Measurements from ENCODE around the gene MRFAP1L1.

MRFAP1L1 gene

DNA sequence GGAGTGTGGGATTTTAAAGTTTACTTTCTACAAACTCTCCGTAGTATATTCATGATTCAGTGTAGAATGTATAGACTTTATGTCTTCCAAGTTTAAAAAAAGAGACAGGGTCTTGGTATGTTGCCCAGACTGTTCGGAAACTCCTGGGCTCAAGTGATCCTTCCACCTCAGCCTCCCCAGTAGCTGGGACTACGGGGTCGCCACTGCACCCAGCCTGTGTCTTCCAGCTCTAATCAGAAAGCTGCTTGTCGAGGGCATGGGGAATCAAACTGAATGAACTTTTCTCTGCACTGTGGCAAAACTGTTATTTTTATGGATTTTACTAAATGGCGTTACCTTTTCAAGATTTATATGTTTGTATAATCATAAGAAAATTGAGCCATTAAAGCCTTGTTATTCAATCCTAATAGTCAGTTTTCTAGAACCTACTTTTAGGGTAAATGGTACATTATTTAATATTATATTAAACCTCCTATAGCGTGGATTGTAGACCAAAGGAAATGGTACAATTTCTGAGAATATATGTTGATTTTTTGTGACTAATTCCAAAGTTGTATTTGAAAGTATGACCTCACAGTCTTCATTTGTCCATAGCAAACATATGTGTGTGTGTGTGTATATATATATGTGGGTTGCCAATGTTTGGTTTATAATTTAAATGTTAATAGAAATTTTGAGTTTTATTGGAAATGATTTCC, 7.4 kb upstream of the MRFAP1L1 start:
- in situ Hi-C loops (cut with MboI; ENCODE audit: low sequenced_read_pairs), result no loop called here

DNA sequence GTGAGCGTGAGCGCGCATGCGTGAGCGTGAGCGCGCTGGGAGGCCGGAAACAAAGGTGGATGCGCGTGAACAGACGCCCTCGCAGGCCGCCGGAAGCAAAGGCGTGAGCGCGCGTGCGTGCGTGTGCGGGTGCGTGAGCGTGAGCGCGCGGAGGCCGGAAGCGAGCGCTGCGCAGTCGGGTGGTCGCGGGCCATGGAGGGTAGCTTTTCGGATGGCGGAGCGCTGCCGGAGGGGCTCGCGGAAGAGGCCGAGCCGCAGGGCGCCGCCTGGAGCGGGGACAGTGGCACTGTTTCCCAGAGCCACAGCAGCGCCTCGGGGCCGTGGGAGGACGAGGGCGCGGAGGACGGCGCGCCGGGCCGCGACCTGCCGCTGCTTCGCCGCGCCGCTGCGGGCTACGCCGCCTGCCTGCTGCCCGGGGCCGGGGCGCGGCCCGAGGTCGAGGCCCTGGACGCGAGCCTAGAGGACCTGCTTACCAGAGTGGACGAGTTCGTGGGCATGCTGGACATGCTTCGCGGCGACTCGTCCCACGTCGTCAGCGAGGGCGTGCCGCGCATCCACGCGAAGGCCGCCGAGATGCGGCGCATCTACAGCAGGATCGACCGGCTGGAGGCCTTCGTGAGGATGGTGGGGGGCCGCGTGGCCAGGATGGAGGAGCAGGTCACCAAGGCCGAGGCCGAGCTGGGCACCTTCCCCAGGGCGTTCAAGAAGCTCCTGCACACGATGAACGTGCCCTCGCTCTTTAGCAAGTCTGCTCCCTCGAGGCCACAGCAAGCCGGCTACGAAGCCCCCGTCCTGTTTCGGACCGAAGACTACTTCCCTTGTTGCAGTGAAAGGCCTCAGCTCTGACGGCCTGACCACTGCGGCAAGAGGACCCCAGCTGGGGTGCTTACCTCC, 6.6 kb upstream of the MRFAP1L1 start, which contains the start of gene BLOC1S4:
TSS of gene BLOC1S4 (plus strand) at position 157 of the 894 bp plus-strand sequence. CDS start at position 193, 36 bp downstream.
- in situ Hi-C loops (cut with MboI; ENCODE audit: low sequenced_read_pairs), result no loop called here

DNA sequence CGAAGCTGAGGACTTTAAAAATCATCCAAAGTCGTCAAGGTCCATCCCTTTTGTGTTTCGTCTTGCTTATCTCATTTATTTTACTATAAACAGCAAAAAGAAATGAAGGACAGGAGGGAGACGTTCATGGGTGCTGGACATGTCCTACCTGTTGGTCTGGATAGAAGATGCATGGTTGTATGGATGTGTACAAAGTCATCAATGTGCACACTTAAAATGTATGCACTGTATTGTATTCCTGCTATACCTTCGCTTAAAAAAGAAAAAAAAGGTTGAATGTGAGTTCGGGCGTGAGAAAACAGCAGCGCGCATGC, 6.0 kb upstream of the MRFAP1L1 start:
- in situ Hi-C loops (cut with MboI; ENCODE audit: low sequenced_read_pairs), result no loop called here

DNA sequence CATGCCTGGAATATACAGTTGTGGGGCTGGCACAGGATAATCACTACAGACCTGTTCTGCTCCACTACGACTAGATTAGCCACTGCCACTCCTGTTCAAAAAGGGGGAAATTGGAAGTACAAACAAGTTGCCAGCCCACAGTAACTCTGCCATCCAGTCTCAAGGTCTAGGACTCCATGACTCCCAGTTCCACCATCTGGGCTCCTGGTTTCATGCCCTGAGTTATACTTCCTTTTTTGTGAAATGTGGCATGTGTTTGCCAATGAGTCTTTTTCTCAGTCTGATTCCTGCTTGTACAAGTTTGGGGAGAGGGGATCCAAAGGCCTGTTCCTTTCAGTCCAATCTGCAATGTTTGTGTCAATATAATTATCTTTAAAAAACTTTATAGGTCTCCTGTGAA, 5.3 kb upstream of the MRFAP1L1 start:
- in situ Hi-C loops (cut with MboI; ENCODE audit: low sequenced_read_pairs), result no loop called here

DNA sequence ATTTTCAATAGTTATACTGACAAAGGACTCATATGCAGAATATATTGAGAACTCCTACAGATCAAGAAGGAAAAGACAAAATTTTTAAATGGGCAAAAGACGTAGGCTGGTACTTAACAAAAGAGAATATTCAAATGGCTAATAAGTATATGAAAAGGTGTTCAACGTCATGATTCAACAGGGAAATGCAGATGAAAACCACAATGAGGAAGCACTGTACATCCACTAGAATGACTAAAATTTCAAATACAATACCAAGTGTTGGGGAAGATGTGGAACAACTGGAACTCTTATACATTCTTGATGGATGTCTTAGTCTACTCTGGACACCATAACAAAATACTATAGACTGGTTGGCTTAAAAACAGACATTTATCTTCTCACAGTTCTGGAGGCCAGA, 1.3 kb upstream of the MRFAP1L1 start:
- in situ Hi-C loops (cut with MboI; ENCODE audit: low sequenced_read_pairs), result no loop called here

DNA sequence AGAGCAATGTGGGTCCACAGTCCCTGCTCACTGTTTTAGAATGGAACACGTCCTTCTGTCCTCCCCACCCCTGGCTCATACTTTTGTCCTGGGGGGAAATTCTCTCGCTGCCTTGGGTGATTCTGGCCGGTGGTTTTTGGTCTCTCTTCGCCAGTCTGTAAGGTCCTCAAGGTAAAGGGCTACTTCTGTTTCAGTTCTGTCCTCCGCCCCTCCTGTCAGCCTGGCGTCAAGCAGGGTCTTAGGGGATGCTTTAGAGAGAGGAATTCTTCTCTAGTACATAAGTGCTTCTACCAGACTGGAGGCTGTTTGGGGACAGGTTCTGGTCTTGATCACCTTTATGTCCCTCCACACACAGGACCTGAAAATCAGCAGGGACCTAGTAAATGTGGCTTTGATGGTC, 617 bp upstream of the MRFAP1L1 start:
- in situ Hi-C loops (cut with MboI; ENCODE audit: low sequenced_read_pairs), result no loop called here

DNA sequence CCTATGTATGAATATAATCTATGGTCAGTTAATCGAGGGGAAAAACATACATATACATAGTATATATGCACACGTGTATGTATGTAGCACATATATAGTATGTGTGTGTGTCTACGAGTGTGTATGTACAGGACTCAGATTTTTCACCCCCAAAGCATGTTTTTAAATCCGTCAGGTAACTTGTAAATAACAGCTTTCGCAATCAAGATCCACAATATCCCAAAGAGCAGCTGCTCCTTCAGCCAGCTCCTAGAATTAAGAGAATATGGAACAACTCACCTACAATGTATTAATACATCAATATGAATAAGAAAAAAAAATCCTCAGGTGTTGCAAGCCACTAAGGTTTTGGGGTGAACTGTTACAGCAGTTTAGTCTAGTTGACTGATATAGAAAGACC, 3.5 kb downstream of the MRFAP1L1 start:
- in situ Hi-C loops (cut with MboI; ENCODE audit: low sequenced_read_pairs), result no loop called here

DNA sequence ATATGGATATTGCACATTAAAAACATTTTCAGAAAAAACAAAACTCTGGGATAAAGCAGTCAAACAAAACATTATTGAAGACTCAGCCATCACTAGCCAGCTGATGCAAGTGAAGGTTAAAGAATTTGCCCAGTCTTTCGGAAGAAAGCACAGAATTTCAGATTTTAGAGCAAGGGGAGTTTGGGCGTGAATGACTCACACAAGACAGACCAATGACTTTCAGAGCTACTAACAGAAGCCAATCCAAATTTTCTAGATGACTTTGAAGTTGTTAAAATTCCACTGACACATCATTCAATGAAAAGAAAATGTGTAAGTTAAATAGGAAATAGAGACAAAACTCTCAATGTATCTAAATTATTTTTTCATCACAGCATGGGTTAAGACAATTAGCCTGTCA, 4.0 kb downstream of the MRFAP1L1 start:
- in situ Hi-C loops (cut with MboI; ENCODE audit: low sequenced_read_pairs), result no loop called here

DNA sequence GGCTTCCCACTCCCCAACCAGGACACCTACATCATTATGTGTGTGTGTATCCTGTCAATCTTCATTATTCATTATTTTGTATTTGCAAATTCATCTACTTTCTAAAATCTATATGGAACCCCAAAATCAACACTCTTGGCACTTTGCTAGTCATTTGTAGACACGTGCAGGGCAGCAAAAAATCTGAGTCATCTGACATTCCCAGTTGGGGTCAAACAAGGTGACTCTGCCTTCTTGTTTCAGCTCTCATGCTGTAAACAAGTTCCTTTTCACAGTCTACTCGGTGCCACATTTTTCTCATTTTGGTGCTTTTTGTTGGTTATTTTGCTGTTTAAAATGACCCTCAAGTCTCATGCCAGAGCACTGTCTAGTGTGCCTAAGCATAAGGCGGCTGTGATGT, 5.9 kb downstream of the MRFAP1L1 start:
- in situ Hi-C loops (cut with MboI; ENCODE audit: low sequenced_read_pairs), result no loop called here

DNA sequence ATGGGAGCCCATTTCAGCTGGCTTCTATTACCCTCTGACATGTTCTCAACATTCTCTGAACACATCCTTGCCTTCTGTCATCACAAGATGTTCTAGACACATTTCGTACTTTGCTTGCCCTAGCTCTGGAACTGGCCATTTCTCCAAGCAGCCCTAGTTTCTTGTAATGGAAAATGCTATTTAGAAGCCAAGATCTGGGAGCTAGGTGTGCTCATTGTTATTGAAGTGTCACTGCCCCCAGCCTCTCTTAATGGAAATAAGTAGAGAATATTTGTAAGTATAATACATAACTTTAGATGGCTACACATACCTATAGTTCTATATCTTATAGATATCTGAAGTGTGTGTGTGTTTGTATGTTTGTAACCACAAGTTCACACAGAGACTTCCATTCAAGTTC, 6.9 kb downstream of the MRFAP1L1 start:
- in situ Hi-C loops (cut with MboI; ENCODE audit: low sequenced_read_pairs), result no loop called here

DNA sequence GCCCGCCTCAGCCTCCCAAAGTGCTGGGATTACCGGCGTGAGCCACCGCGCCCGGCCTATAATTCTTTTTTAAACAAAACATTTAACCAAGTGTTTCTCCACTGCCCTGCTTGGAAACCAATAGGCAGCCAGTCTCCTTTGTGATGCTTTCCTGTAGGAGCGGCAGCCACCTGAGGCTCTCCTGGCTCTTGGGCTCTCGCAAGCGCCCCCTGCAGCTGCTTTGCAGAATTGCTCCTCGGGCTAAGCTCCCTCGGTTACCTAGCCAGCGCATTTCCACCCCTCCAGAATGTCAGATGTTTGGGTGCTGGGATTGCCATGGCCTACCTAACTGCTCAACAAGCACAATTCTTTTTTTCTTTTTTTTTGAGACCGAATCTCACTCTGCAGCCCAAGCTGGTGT, 8.3 kb downstream of the MRFAP1L1 start:
- in situ Hi-C loops (cut with MboI; ENCODE audit: low sequenced_read_pairs), result no loop called here

DNA sequence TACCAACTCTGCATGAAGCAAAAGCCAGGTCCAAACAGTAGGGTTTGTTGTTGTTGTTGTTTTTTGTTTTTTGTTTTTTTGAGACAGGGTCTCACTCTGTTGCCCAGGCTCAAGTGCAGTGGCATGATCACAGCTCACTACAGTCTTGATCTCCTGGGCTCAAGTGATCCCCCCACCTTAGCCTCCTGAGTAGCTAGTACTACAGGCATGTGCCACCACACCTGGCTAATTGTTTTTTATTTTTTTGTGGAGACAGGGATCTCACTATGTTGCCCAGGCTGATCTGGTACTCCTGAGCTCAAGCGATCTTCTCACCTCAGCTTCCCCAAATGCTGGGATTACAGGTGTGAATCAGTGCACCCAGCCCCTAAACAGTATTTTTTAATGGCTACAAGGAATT, 9.8 kb downstream of the MRFAP1L1 start:
- in situ Hi-C loops (cut with MboI; ENCODE audit: low sequenced_read_pairs), result no loop called here

DNA sequence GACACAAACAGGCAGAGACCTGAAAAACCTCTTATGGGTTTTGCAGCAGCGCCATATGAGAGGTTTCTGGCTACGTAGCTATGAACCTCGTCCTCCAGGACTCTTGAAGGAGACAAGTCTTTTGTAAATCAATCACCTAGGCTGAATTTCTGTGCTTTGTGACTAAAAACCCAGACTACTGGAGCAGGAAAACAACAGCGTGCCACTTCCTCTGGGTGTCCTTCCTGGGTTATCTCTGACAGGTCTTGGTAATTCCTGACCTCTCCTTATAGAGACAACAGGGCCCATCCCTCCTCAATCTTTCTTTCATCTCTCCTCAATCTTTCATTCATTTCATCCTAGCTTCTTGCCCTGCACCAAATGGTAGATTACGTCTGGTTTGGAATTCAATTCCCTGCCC, 10.3 kb downstream of the MRFAP1L1 start:
- in situ Hi-C loops (cut with MboI; ENCODE audit: low sequenced_read_pairs), result no loop called here

DNA sequence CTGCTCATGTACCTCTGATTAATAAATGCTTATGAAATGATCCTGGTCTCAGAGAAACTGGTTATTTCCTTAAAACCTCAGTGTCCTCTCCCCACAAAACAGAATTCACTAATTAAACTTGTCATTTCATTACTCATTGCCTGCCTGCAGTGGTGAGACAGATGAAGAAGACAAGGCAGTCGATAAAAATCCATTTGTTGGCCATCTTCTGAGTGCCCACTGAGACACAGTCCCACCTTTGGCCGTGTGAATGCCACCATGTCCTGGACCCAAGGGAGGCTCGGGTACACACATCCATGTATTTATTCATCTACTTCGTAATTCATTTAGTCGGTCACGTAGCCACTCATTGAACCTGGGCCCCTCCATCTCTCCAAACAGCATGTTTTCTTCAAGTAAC, 12.5 kb downstream of the MRFAP1L1 start:
- in situ Hi-C loops (cut with MboI; ENCODE audit: low sequenced_read_pairs), result no loop called here

DNA sequence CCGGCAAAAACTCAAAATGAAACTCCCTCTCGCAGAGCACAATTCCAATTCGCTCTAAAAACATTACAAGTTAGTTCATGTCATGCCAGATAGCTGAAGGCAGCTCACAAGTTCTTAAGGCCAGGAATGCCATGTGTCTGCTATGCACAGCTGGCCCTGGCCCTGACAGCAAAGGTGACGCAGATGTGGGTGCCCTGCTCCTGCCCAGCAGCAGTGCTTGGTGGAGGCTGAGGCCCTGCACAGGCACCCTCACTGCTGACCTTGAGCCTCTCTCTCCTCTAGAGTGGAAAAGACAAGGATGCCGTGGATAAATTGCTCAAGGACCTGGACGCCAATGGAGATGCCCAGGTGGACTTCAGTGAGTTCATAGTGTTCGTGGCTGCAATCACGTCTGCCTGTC, 13.1 kb downstream of the MRFAP1L1 start:
- in situ Hi-C loops (cut with MboI; ENCODE audit: low sequenced_read_pairs), result no loop called here

DNA sequence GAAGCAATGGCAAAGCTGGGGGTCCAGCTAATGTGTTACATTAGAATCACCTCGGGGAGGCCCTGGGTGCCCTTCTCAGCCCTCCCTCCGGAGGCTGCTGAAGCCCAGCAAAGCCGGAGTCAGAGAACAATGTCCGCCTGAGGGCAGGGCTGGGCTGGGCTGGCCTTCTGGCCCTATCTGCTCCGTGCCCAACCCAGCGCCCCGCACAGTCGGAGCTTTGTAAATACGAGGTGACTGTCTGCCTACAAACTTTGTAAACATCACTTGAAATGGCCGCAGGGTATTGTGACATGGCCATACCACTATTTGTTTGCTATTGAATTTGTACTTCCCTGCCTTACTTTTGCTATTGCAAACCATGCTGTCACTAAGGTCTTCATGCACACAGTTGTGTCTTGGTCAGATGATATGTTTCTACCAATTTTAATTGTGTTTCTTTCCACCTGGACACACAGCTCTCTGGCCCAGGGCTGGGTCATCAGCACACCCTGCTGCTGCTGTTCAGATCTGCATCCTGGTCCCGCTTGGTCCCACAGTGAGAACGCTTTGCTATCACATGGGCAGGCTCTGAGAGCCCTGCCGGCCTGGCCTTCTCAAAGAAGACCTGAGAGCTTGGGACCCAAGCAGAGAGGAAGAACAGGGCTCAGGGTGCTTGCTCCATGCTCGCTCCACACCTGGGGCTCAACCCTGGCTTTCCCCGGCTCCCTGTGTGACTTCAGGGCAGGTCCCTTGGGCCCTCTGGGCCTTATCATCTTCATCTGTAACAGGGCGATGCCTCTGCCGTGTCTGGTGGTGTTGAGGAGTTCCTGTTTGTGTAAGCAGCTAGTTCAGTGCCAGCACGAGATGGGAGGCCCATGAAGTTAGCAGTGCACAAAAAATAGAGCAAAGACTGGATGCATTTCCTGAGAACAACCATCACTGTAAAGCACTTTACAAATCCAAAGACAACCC, 13.7 kb downstream of the MRFAP1L1 start:
- in situ Hi-C loops (cut with MboI; ENCODE audit: low sequenced_read_pairs), result no loop called here

DNA sequence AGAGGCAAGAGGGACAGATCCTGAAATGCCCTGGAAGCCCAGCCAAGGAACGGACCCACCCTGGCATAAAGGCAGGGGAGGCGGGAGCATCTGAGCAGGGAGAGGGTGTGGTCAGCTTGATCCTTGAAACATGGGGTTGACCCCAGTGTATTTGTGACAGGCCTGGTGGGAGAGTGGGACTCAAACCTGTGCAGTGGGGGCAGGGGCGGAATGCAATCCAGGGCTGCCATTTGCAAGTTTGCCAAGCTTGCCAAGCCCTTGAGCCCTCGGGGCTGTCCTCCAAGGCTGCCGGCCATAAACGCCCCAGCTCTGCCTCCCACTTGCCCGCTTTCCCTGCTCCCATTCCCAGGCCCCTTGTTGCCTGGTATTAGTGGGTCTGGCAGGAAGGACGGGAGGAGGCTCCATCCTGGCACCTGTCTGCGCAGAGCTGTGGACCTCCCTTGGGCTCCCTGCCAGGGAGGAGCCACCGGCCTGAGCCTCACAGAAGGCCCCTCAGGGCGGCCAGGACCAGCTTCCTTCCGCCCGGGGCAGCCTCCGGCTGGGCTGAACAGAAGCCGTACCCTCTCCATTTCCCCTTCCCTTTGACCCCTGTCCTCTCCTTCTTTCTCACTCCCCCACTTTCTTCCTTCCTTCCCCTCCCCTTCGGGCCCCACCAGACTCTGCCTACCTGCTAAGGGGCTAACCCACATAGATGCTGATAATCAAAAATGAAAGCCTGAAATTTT, 15.3 kb downstream of the MRFAP1L1 start:
- in situ Hi-C loops (cut with MboI; ENCODE audit: low sequenced_read_pairs), result no loop called here

DNA sequence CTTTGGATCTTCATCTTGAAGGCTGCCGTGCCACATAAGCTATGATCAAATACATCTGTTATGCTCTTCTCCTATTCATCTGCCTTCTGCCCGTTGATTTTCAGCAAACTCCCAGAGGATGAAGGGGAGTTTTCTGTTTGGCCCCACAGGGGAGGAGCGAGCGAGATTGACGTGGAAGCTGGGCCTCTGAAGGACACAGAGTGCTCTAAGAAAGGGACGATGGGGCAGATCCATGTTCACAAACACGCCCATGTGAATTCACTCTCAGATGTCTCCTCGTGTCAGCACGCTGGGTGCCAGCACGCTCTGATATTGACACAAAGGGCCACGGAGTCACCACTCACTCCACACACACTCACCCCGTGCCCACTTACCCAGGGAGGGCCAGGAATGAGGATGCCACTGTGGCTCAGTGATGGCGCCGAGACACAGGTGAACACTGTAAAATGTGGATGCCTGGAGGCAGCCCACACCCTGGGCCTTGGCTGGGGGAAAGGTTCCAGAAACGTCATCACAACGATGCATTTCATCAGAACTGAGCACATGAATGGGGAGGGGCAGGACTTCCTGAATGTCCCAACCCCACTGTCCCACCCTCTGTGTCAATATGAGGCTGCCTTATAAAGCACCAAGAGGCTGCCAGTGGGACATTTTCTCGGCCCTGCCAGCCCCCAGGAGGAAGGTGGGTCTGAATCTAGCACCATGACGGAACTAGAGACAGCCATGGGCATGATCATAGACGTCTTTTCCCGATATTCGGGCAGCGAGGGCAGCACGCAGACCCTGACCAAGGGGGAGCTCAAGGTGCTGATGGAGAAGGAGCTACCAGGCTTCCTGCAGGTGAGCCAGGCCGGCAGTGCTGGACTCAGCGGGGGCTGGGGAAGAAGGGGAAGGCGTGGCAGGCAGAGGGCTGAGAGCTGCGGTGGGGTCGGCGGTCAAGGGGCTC, 16.2 kb downstream of the MRFAP1L1 start, which contains the start of gene S100P:
TSS of gene S100P (plus strand) at position 648 of the 946 bp plus-strand sequence. CDS start at position 703, 55 bp downstream.
- in situ Hi-C loops (cut with MboI; ENCODE audit: low sequenced_read_pairs), result no loop called here

DNA sequence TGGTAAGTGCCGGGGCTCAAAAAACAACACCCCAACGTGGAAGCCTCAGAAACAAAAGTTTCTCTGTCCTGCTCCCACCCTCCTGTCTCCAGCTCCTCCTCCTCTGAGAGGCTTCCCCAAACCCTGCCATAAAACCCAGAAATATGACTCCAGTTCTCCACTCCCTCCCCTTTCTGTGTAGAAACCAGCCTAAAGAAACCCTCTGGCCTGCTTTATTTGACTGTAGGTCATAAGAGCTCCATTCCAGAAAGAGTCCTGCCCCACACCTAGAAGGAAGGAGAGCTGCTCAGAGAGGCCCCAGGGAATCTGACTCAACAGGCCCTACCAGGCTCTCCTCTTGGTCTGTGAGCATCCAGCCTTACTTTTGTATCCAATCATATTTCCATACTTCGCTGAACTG, 16.9 kb downstream of the MRFAP1L1 start:
- in situ Hi-C loops (cut with MboI; ENCODE audit: low sequenced_read_pairs), result no loop called here
